ENCODE measurements around the gene CFAP20DC.
"Not testable (repeated sequence)": the region's sequence is repeated elsewhere in the genome, so short reads cannot be mapped to it uniquely, and the experiment has no call there.

CFAP20DC gene

DNA sequence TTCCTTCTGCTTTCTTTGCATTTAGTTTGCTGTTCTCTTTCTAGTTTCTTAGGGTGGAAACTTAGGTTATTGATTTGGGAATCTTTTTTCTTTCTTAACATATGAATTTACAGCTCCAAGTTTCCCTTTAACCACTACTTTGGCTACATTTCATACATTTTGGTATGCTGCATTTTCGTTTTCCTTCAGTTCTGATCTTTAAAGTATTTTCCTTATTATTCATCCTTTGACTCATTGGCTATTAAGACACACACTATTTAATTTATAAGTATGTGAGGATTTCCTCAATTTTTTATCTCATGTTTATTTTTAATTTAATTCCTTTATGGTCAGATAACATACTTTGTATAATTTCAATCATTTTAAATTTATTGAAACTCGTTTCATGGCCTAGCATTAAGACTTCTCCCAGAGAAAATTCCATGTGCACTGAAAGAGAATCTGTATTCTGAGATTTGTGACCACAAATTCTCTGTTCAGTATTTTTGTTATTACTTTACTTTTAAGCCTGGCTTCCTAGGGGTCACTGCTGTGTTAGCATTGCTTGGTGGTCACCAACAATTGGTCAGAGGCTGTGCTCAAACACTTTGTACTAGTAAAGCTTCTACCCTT, 87.7 kb downstream of the CFAP20DC start:
- DNase-seq, result no peak

DNA sequence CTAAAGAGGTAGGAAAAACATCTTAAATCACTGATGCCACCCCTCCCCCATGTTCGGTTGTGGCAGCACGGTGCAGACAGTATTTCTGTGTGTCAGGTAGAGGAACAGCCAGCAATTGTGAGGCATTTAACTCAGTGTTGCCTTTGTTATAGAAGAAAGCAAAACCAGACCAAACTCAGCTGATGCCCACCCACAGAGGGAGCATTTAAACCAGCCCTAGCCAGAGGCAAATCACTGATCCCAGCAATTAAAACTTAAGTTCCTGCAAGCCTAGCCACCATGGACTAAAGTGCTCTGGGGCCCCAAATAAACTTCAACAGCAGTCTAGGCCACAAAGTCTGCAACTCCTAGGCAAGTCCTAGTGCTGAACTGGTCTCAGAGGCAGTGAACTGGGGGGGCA, 94.5 kb downstream of the CFAP20DC start:
- DNase-seq, result no peak

DNA sequence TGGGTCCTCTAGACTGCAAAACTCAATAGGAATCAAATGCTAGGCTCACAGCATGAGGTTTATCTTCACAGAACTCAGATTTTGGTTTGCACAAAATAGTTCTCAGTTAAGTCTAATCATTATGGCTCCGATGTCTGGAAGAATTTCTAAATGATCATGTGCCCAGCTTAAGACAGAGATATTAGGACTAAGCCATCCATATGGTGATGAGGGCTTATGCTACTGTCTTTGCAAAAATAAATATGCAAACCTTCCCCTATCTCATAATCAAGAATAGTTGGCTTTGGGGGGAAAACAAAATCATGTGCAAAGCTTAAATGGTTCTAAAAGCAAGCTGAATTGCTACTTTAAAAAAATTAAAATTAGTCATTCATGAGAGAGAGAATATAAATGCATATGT, 96.5 kb downstream of the CFAP20DC start:
- no peak for DNase-seq

DNA sequence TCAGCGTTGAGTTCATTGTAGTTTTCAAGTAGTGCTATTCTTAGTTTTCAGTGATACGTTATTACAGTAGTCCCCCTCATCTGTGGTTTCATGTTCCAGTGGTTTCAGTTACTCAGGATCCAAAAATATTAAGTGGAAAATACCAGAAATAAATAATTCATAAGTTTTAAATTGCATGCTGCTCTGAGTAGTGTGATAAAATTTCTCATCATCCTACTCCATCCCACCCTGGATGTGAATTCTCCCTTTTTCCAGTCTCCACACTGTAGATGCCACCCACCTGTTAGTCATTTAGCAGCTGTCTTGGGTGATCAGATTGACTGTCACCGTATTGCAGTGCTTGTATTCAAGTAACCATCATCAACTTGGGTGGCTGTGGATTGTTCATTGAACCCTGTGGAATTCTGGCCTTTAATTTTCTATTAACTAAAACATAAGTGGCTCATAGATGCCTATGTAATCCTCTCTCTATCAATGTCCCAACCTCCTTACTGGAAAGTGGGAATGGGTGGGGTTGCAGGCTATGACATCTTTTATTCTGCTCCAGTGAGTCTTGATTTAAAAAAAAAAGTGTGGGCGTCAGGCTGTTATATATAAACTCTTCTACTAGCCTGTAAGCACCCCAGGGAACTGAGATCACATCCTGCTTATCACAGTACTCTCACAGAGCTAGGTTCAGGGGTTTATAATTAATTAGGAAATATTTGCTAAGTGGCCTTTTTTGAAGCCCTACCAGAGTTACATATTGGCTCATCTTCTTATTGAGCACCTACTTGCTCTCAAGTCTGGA, 97.5 kb downstream of the CFAP20DC start:
- DNase-seq, result peak; percentile 21

DNA sequence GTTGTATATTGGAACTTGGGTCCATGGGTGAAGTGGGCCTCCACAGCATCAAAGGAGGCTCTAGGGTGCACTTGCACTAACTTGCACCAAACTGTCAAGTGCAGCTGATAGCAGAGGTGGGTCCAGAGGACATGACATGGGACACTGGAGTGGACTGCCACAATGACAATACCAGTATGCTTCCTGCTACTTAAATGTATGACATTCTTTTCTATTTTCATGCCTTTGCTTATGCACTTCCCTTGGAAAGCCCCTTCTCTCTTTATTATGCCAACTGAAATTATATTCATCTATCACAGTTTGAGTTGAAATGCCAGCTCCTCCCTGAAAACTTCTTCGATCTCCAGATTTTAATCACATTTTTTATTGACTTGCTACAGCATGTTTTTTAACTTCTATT, 101.8 kb downstream of the CFAP20DC start:
- no peak for DNase-seq

DNA sequence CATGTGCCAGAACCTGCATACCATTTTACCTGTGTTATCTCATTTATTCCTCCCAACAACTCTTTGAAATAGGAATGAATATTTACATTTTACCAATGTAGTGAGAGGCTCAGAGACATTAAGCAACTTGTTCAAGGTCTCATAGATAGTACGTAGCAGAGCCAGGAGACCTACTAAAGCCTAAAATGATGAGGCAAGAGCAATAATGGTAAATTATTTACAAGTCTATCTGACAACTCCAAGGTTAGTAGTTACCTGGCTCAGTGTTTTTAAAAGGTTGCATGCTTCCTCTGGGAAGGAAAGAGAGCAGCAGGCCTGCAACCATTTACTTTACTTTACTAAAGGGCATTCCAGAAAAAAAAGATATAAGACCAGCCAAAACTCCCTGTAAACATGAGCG, 103.0 kb downstream of the CFAP20DC start:
- DNase-seq, result no peak

DNA sequence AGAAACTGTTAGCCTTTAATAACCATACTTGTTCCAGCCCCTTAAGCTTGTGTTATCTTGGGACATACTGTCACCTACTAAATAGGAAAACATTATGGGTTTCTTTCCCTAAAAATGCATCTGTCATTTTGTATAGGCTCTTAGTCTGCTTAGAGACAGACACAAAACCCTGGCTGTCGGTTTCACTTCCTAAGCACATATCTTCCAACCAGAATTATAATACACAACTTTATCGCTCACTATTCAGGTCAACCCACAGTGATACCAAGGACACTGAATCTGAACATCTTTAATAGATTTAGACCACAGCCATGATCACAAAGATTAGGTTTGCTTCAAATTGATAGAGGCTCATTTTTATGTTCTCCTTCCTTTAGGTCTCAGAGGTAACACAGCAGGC, 111.8 kb downstream of the CFAP20DC start:
- DNase-seq, result no peak

DNA sequence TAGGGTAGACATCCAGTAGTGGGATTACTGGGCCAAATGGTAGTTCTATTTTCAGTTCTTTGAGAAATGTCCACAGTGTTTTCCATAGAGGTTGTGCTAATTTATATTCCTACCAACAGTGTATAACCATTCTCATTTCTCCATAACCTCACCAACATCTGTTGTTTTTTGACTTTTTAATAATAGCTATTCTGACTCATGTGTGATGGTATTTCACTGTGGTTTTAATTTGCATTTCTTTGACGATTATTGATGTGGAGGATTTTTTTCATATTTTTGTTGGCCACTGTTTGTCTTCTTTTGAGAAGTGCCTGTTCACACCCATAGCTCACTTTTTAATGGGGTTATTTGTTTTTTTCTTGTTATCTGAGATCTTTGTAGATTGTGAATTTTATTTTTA, 125.2 kb downstream of the CFAP20DC start:
- DNase-seq, result no peak

DNA sequence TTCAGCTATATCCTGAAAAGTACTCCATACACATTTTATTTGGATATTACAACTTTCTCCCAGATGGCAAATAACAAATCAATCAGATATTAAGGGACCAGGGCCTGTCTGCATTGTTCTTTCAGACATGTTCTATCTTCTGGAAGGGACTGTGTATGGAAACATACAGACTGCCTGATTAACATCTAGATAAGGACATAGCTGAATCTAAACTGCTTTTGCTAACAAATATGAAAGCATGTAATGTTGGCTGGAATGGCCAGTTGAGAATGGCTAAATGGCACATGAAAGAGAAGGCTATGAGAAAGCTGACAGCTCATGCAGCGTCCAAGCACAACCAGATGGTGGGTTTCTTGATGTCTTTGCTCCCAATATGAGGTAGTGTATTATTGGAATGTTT, 149.4 kb downstream of the CFAP20DC start:
- DNase-seq, result no peak

DNA sequence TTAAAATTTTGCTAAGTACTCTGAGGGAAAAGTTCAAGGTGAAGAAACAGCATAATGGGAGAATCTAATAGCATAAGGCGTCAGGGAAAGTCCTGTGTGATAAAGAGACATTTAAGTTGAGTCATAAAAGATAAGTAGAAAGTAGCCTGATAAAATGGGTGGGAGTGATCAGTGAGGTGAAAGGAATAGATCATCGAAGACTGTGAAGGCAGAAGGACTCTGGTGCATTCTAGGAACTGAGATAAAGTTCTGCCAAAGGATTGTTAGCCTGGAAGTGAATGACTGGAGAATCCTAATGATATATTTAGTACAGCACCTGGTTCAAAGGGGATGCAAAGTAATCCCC, 149.9 kb downstream of the CFAP20DC start:
- no peak for DNase-seq

DNA sequence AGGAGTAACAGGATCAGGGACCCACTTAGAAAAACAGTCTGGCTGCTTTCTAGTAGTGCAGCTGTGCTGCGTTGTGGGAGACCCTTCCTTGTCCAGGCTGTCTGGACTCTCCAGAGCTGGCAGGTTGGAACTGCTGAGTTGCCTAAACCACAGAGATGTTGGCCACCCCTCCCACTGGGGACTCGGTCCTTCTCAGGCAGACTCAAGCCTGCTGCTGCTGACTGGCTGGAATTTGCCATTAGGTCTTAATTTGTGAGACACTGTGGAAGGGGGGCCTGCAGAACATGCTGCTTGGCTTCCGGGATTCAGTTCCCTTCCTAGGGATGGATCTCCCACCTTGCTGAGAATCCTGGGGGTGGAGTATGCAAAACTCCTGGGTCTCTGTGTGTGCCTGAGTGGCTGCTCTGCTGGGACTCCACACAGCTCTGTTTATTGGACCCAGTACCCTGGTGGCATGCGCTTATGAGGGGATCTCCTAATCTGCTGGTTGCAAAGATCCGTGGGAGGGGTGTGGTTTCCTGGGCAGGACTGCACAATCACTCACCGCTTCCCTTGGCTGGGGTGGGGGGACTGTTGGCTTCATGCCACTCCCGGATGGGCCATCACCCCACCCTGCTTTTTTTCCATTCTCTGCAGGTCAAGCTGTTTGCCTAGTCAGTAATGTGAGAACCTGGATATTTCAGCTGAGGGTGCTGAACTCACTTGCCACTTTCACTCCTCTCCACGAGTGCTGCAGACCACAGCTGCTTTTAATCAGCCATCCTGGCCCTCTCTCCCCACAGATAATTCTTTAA, 150.5 kb downstream of the CFAP20DC start:
- peak; percentile 35 for DNase-seq

DNA sequence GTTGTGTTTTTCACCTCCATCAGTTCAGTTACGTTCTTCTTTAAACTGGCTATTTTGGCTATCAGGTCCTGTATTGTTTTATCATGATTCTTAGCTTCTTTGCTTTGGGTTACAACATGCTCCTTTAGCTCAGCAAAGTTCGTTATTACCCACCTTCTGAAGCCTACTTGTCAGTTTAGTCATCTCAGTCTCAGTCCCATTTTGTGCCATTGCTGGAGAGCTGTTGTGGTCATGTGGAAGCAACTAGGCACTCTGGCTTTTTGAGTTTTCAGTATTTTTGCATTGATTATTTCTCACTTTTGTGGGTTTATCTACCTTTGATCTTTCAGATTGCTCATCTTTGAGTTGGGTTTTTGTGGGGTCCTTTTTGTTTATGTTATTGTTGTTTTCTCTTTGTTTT, 151.3 kb downstream of the CFAP20DC start:
- no peak for DNase-seq

DNA sequence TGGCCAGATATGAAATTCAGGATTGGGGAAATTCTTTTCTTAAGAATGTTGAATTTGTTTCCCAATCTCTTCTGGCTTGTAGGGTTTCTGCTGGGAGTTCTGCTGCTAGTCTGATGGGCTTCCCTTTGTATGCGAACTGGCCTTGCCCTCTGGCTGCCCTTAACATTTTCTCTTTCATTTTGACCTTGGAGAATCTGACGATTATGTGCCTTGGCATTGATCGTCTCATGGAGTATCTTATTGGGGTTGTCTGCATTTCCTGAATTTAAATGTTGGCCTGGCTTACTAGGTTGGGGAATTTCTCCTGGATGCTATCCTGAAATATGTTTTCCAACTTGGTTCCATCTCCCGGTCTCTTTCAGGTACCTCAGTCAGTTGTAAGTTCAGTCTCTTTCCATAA, 152.2 kb downstream of the CFAP20DC start:
- no peak for DNase-seq

DNA sequence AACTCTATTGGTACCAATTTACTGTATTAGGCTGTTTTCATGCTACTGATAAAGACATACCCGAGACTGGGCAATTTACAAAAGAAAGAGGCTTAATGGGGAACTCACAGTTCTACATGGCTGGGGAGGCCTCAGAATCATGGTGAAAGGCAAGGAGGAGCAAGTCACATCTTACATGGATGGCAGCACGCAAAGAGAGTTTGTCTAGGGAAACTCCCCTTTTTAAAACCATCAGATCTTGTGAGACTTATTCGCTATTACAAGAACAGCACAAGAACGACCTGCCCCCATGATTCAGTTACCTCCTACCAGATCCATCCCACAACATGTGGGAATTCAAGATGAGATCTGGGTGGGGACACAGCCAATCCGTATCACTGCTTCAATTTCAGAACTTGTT, 154.1 kb downstream of the CFAP20DC start:
- not testable (repeated sequence) for DNase-seq

DNA sequence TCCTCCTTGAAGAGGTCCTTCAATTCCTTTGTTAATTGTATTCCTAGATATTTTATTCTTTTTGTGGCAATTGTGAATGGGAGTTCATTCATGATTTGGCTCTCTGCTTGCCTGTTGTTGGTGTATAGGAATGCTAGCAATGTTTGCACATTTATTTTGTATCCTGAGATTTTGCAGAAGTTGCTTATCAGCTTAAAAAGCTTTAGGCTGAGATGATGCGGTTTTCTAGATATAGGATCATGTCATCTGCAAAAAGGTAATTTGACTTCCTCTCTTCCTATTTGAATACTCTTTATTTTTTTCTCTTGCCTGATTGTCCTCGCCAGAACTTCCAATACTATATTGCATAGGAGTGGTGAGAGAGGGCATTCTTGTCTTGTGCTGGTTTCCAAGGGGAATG, 157.3 kb downstream of the CFAP20DC start:
- not testable (repeated sequence) for DNase-seq

DNA sequence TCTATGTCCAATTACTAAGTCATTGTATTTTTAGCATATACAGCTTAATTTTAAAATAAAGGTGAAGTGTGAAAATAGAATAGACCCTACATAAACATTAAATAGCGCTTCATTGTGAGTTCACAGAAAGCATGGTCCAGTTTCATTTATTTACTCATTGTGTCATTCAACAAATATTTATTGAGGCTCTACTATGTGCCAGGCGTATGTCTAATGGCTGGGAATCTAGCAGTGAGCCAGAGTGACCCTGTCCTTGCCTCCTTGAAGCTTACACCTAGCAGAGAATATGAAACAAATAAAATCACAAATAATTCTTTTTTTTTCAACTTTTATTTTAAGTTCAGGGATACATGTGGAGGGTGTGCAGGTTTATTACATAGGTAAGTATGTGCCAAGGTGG, 161.7 kb downstream of the CFAP20DC start:
- DNase-seq, result no peak

DNA sequence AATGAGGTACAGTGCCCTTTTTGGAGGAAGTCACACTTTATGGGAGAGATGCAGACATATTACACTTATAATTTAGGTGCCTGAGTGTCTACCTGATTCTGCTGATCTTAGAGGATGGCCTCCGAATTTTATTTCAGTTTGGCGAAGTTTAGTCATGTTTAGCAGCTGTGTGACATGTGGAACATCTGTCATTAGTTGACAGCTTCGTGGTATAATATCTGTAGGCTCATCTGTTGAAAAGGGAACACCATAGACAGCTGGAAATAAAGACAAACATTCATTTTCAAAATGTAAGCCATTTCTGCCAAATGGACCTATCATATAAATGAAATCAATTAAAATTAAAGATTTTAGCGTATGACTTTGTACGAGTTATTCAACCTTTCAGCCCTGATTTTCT, 165.4 kb downstream of the CFAP20DC start:
- no peak for DNase-seq

DNA sequence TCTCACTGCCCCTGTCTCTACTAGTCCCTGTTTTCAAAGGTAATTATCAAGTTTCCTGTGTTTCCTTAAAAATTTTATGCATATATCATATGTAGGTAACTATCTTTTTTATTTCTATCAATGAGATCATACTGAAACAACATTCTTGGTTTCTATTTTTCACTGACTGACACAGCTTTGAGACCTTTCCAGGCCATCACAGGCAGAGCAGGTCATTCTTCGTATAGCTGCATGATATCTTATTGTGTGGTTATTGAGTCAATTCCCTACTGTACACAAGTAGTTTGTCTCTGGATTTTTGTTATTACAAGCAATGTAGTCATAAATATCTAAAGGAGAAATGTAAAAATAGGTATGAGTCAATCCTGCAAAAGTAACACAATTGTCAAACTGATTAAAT, 169.6 kb downstream of the CFAP20DC start:
- no peak for DNase-seq

DNA sequence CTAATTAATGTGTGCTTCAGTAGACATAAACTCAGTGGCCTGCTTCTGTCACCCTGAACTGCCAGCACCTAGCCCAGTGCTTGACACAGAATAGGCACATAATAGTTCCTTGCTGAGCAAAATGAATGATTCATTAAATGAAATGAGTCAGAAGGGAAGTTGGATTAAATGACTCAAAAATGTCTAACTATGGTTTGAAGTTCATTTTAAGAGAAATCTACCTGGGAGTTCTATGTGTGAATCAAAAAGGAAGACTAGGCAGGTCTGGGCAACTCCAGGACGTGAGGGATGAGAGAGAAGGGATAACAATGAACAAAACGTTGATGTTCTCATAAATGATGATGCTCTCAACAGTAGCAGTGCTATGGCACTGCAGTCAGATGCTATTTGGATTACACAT, 175.0 kb downstream of the CFAP20DC start:
- DNase-seq, result no peak

DNA sequence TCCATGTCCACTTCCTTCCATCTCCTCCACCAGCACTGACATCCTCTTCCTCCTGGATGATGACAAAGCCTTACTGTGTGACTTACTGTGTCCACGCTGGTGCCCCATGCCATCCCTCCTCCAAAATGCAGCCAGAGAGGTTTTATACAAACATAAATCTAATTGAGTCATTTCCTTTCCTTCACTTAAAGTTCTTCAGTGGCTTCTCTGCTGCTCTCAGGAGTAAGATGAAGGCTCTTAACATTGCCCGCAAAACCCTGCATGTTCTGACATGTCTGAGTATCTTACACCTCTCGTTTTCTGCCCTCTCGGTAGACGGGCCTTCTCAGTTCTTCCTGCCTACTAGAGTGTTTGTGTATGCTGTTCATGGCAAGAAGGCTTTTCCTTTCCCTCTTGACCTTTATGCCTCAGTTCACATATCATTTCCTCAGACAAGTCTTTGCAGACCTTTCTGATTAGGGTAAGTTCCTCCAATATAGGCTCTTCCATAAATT, 175.5 kb downstream of the CFAP20DC start:
- no peak for DNase-seq

DNA sequence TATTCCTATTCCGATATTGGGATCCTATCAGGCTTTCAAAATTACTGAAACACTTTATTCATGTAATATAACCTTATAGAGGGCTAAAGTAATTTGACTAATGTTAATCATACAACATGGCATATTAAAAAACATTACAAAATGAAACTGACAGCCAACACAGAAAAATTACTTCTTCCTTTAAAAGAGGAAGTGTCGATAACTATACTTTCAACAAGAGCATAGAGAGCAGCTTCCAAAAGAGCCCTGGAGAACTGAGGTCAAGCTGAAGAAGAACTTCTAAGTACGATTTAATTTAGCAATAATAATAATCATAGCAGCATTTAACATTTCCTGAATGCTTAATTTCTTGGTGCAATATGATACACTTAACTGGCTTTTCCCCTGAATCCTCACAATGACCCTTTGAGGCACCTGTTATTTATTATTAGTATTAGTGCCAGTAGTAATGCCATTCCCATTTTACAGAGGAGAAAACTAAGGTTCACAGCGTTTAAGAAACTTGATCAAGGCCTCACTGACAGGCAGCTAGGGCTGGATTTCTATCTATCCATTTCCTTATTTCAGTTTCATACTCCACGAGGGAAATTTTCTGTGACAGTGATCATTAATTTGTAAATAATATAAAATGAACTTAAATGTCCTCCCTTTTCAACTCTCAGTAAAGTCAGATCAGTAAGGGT, 181.6 kb downstream of the CFAP20DC start:
- no peak for DNase-seq

DNA sequence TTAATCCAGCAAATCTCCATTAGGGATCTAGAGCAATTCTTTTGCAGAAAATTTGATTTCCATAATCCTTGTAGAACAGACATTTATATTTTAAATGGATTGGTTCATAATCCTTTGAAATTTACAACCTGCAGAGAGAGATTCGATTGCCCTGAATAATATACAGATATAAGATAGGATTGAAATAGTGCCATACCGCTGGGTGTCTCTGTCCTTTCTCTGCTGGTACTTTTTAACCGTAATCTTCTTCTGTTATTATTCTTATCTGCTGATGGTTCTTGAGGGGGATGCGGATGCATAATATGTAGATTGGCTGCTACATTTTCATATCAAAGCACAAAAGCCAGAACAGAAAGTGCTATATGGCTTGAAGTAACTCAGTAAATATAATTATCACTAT, 182.2 kb downstream of the CFAP20DC start:
- DNase-seq, result no peak

DNA sequence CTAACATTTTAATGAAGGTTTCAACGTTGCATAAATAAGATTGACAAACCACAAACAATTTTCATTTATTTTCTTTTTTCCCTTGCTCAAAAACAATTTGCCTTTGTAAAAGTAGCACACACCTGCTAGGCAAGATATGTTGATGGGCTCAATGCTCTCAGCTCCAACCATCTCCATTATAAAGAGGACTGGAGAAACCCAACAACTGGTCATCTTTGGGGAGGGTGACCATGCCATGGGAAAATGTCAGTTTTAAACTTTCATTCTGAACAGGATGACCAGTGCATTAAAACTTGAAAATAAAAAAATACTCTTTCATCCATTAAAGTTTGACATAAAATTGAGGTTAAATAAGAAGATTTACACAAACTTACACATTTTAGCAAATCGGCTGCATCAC, 183.7 kb downstream of the CFAP20DC start:
- DNase-seq, result no peak
